PC-9 (cell line): ENCODE results near the gene BRD8.

Experiments used
- CTCF ChIP-seq: fragments of 200-600 bp; sonication (generic); conservative IDR thresholded peaks from 2 replicates; pipeline ENCODE4 v1.6.1; 2017; ENCODE audit warnings: mixed run types, antibody characterized with exemption, mild to moderate bottlenecking, moderate library complexity
- EZH2 ChIP-seq: fragments of 200-600 bp; sonication (generic); IDR thresholded peaks from 2 replicates; pipeline ENCODE4 v1.8.0; 2017; ENCODE audit warnings: antibody characterized with exemption, low read depth

- no peak for TF ChIP-seq EZH2
- no peak for TF ChIP-seq CTCF
These were observed 8.1 kb downstream of the BRD8 start for GRCh38 chr5:138170299-138170698.
